ENCODE measurements around the gene ANXA6. TPM values are rescaled to one million over a fixed set of nuclear protein-coding genes. Genes with fewer than 3 reads are reported as not detected.

The ANXA6 gene
- total RNA-seq, 1 experiment from 2014 or later: 98.7 TPM

DNA sequence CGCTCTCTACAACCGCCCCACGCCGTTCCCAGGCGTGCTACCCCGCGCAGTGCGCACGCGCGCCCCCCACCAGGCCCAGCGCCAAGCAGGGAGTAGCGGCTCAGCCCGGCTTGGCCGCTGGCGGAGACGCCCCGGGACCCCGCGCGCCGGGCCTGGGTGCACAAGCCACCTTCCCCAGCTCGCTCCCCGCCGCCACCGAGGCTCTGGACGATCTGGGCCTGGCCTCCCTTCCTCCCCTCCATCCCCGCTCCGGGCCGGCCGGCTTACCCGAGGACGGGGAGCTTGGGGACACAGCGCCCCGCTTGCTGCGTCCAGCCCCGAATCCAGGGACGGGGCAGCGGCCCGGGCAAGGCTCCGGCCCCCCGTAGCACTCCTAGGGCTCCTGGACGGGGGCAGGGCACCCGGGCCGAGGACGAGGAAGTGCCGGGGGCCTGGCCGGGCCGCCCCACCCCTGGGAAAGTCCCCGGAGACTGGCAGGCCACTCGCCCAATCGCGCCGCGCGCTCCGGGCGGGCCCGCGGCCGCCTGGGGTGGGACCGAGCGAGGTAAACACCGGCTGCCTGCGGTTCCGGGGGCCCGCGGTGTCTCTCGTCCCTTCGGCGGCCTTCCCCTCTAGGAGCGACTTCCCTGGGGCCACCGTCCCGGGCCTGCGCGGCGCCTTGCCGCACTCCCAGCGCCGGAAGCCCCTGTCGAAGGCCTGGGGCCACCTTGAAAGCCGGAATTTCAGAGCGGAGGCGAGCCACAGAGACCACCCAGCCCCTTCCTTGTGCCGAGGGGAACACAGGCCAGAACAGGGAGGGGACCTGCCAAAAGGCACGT, 76.8 kb downstream of the ANXA6 start, which contains the start of gene TNIP1:
Gene TNIP1, minus strand, starts transcription at position 422 of the 818 bp plus-strand sequence. CDS start 15,939 bp downstream, outside the sequence.
- Histone ChIP-seq H4K20me1 (ENCODE audit: control insufficient read depth, insufficient read depth, insufficient read length) (no peaks in the 10 kb centered on the region), H2BK20ac (ENCODE audit: low read depth, low read length, poor library complexity, severe bottlenecking) (no peak within 1 kb of the TSS), H3K23me2 (ENCODE audit: insufficient read length, low read depth, low read length, poor library complexity, severe bottlenecking) (peaks cover 5% of the 10 kb centered on the region), H2BK15ac (ENCODE audit: low read depth, low read length) (no peak within 1 kb of the TSS), H3T11ph (ENCODE audit: low read length) (no peak within 1 kb of the TSS), H2BK120ac (ENCODE audit: low read depth, low read length, poor library complexity, severe bottlenecking) (no peak within 1 kb of the TSS), H3K4me2 (ENCODE audit: insufficient read depth, insufficient read length, low read length) (peak within 1 kb of the TSS; percentile 67), H4K91ac (ENCODE audit: insufficient read length, low read depth, low read length) (no peak within 1 kb of the TSS), H2AFZ (ENCODE audit: low read length) (no peak within 1 kb of the TSS), H3K4ac (ENCODE audit: low read depth, low read length) (no peak within 1 kb of the TSS), H3K23ac (ENCODE audit: insufficient read length, low read depth, low read length) (no peak within 1 kb of the TSS), H3K4me1 (ENCODE audit: insufficient read depth, low read length) (no peaks in the 10 kb centered on the region), H3K27me3 (ENCODE audit: insufficient read depth, low read length) (no peaks in the 10 kb centered on the region), H3K79me1 (ENCODE audit: insufficient read depth, low read depth, low read length, poor library complexity, severe bottlenecking) (no peaks in the 10 kb centered on the region), H3K56ac (ENCODE audit: insufficient read length, low read depth, low read length) (no peak within 1 kb of the TSS), H2BK12ac (ENCODE audit: insufficient read length, low read depth, low read length) (peak within 1 kb of the TSS; percentile 10), H4K8ac (replicated peaks; ENCODE audit: insufficient read length, low read depth, low read length) (no peak within 1 kb of the TSS), H3K14ac (ENCODE audit: insufficient read depth, low read length) (peak within 1 kb of the TSS; percentile 85), H3K27ac (ENCODE audit: insufficient read length, low read depth, low read length) (peak within 1 kb of the TSS; percentile 29), H3K18ac (ENCODE audit: insufficient read length, low read depth, low read length) (peak within 1 kb of the TSS; percentile 67), H2BK5ac (ENCODE audit: insufficient read length, low read length) (no peak within 1 kb of the TSS), H3K9me3 (ENCODE audit: control insufficient read depth, low read depth, low read length) (no peaks in the 10 kb centered on the region), H3K79me2 (ENCODE audit: insufficient read depth, low read length) (peaks cover 2% of the 10 kb centered on the region; the same call in 1 of the 2 replicates), H2AK5ac (ENCODE audit: insufficient read length, low read length) (no peak within 1 kb of the TSS), H3K9ac (ENCODE audit: extremely low read depth, insufficient read length, low read length) (peak within 1 kb of the TSS; percentile 62), H4K5ac (ENCODE audit: insufficient read length, low read depth, low read length) (no peak within 1 kb of the TSS)
- TF ChIP-seq, protein P1, sequence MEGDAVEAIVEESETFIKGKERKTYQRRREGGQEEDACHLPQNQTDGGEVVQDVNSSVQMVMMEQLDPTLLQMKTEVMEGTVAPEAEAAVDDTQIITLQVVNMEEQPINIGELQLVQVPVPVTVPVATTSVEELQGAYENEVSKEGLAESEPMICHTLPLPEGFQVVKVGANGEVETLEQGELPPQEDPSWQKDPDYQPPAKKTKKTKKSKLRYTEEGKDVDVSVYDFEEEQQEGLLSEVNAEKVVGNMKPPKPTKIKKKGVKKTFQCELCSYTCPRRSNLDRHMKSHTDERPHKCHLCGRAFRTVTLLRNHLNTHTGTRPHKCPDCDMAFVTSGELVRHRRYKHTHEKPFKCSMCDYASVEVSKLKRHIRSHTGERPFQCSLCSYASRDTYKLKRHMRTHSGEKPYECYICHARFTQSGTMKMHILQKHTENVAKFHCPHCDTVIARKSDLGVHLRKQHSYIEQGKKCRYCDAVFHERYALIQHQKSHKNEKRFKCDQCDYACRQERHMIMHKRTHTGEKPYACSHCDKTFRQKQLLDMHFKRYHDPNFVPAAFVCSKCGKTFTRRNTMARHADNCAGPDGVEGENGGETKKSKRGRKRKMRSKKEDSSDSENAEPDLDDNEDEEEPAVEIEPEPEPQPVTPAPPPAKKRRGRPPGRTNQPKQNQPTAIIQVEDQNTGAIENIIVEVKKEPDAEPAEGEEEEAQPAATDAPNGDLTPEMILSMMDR (conservative IDR thresholded peaks at IDR 0.05): no peak
- Mint-ChIP-seq H3K27me3 (ENCODE audit: low read depth) (peaks cover under 1% of the 10 kb centered on the region), H3K9me3 (no peaks in the 10 kb centered on the region), H3K27ac (peak within 1 kb of the TSS in 2 of 3 experiments; percentile 83 to 95; a peak in 4 of 7 replicates), H3K36me3 (ENCODE audit: insufficient read depth in 1 of 3, low read depth in 3 of 3) (no peaks in the 10 kb centered on the region; a peak in 2 of 7 replicates), H3K4me3 (peak within 1 kb of the TSS; percentile 78 to 91), H3K4me1 (peaks cover 24 to 32% of the 10 kb centered on the region in 2 experiments)
- DNase-seq: peak; percentile 81
- WGBS (ENCODE audit: extremely low coverage, insufficient read length, low lambda C conversion rate): no CpG with 5 or more reads among the region's 86 CpGs
